HS-5 (cell line): ENCODE results near the gene TAPT1.

ENCODE experiments used
- DNase-seq: peaks from one replicate; pipeline ENCODE4 v3.0.0-alpha.2; 2012; ENCODE audit warnings: low read depth

The TAPT1 gene, protein sequence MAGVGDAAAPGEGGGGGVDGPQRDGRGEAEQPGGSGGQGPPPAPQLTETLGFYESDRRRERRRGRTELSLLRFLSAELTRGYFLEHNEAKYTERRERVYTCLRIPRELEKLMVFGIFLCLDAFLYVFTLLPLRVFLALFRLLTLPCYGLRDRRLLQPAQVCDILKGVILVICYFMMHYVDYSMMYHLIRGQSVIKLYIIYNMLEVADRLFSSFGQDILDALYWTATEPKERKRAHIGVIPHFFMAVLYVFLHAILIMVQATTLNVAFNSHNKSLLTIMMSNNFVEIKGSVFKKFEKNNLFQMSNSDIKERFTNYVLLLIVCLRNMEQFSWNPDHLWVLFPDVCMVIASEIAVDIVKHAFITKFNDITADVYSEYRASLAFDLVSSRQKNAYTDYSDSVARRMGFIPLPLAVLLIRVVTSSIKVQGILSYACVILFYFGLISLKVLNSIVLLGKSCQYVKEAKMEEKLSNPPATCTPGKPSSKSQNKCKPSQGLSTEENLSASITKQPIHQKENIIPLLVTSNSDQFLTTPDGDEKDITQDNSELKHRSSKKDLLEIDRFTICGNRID

DNA sequence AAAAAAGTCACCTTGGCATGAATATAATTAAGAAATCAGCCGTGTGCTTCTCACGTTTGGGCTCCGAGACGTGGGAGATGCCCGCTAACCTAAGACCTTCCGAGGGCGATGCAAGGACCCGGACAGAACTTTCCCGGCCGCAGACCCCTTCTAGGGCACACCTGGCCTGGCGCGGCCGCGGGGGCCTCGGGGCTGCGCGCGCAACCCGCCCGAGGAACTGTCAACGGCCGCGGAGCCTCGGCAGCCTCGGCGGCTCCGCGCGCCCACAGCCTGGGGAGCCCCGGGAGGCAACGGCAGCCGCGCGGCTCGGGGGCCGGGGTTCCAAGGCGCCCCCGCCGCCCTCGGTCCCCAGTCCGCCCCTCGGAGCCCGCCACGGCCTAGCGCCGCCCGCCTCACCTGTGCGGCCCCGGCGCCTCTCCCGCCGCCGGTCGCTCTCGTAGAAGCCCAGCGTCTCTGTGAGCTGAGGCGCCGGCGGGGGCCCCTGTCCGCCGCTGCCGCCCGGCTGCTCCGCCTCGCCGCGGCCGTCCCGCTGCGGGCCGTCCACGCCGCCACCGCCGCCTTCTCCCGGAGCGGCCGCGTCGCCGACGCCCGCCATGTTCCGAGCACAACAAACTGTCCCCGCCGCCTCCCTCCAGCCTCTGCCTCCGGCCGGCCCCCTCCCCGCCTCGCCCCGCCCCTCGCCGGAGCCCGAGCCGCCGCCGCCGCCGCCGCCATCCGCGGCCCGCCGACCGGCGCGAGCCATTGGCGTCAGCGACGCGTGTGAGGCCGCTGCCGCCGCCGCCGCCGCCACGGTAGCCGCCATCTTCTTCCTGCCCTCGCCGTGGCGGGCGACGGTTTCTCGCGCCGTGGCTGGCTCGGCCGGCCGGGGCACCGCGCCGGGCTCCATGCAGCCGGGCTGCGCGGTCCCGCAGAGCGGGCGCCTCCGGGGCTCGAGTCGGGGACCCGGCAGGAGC, at the start of gene TAPT1:
Gene TAPT1, minus strand, starts transcription at position 609 of the 953 bp plus-strand sequence. Its CDS starts 14 bp downstream, at position 595.
- no peak for DNase-seq

DNA sequence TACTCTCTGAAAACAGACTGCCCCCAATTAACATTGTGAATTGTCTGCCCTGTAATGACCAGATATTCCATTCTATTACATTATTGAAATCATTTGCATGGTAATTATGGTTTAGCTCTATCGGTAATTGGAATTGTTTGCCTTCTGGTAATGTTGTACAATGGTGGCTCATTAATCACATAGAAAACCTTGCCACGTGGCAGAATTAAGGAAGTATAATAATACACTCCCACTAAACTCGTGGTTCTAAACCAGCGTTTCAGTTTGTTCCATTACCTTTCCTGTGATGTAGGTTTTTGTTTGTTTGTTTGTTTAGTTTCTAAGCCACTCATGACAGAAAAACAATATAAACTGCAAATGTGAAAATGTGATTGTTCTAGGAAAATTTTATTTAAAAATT, 45.1 kb upstream of the TAPT1 start:
- DNase-seq, result no peak

DNA sequence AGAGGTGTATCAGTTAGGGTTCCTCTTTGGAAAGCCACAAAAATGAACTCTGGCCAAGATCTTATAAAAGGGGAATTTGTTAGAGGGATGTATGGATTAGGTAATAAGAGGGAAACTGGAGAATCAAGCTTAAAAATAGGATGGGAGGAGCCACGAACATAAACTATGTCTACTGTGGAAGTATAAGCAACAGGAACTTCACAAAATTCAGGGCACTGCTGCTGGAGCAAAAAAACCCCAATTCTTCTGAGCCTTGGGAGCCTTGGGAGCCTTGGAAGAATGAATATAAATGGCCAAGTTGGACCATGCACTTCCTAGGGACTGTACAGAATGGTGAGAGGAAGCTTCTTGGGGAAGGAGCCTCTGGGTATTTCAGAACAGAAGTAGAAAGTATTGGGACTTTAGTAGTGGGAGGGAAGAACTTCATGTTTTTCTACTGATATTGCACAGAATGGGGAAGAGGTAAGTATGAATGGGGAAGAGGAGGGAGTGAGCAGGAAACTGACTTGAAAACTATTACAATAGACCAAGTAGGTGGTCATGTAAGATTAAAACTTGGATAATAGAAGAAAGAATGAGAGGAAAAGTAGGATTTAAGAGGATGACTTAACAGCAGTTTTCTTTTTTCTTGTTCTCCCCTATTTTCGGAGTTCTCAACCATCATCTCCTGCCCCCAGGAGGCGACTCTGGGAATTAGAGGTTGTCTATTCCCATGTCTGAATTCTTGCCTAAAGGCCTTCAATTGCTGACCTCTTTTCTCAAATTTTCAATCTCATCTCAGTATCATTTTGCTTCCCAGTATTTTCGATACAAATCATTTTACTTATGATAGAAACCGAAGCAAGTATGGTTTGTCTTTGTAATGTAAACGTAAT, 44.4 kb upstream of the TAPT1 start:
- no peak for DNase-seq

DNA sequence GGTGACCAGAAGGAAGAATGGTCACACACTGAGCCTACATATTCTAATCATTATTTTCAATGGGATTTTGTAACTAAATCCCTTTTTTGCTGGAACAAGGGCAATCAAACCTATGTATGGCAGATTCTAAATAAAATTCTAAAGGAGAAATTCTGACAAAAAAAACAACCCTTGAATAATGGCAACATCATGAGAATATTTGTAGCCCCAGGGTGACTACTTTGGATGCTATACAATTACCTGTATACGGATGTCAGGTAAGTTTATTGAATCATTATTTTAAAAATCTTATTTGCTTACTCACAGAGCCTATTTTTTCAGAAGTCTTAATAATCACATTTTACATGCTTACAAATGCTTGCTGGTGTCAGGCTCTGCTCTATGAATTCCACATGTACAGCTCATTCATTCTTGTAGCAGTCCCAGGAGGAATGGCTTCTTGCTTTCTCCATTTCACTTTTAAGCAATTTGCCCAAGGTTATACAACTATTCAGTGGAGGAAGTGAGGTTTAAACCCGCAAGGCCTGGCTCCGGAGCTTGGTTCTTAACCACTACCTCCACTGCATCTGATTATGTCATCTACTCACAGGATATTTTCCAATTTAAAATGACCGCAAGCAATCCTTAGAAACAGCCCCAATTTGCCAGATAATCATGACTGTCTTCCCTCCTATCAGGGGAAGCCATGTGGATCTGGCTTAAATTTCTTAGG, 43.6 kb upstream of the TAPT1 start:
- peak; percentile 96 for DNase-seq

DNA sequence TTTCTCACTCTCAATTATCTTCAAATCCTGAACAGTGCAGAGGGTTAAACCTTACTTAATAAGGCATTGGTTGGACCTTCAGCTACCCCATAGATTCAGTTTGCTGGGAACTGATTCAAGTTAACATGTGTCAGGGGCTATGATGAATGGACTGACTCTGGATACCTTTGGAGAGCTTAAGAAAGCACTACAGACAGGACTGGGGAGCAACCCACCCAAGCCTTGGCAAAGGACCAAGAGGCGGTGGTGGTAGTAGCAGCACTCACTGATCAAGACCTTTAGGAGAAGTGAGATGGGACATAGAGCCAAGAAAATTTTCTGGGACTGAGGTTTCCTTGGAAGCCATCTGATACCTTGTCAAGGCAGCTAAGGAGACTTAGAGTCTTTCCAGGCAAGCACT, 43.0 kb upstream of the TAPT1 start:
- DNase-seq, result no peak

DNA sequence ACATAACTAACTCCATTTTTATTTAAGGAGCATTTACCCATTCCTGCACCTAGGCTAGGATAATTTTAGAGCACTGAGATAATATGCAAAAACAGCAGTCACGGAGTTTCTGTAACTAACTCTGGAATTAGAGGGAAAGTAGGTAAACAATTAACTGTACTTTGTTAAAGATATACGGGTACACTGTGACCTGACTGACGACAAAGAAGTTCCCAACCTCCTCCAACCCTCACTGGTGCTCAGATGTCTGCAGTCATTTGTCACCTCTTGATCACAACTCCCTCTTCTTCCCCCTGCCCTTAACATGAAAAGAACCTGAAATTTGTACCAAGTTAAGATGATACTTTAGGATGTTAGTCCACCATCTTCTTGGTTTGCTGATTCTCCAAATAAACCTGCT, 42.0 kb upstream of the TAPT1 start:
- no peak for DNase-seq

DNA sequence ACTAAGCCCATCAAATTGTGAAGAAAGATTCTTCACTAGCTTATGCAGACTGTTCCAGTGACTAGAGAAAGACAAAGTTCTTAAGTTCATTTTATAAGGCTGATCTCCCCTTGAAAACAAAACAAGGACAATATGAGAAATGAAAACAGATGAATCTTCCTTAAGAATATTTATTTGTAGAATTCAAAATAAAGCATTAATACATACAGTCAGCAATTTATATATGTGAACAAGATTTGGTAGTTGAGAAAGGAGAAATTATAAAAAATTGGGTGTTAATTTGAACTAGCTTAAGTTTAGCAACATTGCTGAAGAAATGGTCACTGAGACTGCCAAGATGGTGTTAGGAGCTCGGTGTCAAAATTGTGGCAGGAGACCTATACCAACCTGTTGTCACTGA, 41.4 kb upstream of the TAPT1 start:
- no peak for DNase-seq

DNA sequence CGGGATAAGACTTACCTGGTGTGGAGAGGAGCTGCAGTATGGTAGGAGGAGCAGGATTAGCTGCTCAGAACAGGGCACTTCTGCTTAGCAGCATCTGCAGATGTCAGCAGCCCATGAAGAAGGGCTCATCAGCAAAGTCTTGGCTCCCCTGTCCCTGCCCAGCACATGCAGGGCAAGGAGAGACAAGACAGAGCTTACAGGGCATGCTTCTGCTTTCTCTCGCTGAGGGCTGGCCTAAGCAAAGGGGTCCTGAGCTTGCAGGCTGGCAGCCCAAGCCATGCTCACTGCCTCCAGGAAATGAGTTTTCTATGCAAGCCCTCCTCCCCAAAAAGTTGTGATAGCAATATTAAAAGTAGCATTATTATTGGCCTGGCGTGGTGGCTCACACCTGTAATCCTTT, 39.5 kb upstream of the TAPT1 start:
- no peak for DNase-seq

DNA sequence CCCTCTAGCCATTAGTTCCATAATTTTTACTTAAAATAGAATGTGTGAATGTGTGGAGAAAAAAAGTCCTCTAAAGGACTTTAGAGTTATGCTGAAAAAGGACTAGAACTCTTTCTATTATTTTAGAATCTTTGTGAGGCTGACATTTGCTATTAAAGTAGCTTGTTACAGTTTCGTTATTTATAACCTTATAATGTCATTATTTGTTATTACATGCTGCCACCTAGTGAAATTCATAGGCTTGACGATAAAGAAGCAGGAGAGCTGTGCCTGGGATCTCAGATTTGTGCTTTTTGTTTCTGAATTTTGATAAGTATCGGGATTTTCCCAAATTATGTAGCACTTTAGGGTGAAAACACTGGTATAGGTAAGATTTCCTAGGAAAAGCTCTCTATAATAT, 38.5 kb upstream of the TAPT1 start:
- DNase-seq, result no peak

DNA sequence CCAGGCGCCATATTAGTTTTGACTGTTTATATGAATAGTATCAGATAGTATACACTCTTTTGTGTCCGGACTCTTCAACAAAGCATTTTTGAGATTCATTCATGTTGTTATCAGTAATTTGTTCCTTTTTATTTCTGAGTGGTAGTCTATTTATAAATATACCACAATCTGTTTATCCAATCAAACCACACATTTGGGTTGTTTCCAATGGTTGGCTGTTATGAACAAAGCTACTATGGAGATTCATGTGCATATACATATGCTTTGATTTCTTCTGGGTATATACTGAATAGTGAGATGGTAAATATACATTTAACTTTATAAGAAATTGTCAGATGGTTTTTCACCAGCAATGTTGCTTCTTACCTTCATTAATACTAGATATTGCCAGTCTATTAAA, 36.8 kb upstream of the TAPT1 start:
- no peak for DNase-seq

DNA sequence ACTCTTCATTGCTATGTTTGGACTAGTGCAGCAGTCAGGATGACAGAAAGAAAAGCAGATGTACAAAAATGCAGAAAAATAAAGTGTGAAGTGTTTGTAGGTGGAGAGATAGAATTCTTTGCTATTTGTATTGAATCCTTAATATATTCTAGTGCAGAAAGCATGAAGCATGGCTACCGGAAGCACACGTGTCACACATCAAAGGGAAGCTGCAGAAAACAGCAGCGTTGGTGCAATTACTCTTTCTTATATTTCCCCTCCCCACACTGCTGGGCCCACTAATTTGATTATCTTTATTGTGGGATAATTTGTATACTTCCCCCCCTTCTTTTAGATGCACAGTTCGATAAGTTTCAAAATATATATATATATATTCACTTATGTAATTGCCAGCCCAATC, 35.9 kb upstream of the TAPT1 start:
- no peak for DNase-seq

DNA sequence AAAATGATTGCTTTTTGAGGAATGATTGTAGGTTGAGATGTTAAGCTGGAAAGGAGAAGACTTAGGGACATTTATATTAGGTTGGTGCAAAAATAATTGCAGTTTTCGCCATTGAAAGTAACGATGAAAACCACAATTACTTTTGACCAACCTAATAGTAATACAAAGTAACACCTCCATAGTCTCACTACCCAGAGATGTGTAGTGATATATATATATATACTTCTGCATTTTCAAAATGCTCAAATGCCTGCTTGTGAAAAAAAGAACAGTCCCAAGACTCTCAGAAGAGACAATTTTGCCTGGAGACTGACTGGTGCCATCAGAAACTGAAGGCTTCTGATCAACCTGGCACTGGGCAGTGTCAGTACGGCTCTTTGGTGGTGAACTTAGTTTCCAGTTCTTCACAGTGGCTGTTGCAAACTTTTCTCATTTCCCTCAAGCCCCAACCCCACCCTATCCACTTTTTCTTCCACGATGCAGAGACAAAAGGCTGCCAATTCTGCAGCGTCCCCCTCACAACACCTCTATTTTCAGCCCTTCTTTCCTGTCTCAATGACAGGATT, 35.1 kb upstream of the TAPT1 start:
- DNase-seq, result no peak

DNA sequence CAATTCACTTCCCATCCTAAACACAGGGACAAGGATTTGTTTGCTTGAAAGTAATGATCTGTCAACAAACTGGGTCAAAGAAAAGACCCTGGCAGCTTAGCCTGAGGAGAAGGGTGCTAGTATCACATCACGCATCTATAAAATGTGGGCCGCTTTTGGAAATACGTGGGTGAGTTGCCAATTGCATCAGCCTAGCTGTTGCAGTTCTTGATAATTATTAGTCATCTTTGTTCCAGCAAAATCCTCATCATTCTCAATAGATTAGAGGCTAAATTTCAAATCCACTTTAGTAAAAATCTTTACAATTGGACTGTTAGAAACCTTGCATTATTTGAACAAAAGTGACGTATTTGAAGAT, 33.6 kb upstream of the TAPT1 start:
- DNase-seq, result no peak

DNA sequence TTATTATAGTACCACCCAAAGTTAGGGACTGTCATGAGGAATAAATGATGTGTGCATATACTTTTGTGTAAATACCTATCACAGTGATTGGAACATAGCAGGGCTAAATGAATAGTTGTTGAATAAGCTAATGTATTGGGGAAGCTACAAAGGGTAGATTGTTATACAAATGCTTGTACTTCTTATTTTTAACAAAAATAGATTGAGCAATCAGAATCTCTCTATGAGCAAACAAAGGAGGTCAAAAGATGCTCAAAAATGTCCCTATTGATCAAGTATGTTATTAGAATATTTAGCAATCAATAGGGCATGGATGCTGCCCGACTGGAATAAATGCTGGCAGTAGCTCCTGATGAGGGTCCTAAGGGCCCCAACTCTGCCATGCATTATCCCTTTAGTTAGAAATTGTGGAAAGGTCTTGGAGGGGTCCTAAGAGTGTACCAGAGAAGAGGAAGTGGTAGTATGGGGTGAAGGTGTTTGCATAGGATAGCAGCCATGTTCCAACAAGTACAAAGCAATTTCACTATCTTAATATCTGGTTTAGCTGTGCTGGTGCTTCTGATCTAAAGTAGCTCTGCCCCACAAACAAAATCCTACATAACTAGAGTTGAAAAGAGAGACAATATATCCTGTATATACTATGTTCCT, 33.1 kb upstream of the TAPT1 start:
- DNase-seq, result no peak

DNA sequence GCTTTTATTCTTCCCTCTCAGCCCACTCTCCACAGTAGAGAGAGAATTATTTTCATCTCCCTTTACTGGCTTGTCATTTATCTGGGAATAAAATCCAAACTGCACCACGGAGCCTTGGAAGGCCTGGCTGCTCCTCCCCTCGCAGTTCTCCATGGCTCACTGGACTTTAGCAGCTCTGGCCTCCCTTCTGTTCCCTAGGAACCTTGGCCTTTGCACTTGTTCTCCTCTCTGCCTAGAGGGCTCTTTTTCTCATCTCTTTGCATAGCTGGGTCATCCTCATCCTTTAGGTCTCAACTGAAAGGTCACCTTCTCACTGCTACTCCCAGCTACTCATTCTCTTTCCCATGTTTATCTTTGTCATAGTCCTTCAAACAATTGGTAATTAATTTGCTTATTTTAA, 31.3 kb upstream of the TAPT1 start:
- DNase-seq, result no peak

DNA sequence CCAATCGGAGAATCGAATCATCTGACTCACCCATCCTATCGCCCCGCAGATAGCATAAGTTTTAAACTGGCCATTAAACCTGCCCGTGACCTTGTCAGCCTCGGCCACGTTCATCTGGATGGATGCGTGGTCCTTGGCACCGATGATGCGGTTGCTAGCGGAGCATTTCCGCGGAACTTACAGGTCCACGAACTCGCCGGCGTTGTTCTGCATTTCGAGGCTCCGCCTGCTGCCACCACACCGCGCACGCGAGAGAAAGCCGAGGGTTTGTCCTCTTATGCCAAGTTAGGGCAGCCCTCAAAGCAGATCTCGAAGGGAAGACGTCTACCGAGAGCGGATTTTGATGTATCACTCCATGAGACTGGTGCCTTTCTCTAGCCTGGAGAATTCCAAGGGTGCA, 30.1 kb upstream of the TAPT1 start:
- no peak for DNase-seq

DNA sequence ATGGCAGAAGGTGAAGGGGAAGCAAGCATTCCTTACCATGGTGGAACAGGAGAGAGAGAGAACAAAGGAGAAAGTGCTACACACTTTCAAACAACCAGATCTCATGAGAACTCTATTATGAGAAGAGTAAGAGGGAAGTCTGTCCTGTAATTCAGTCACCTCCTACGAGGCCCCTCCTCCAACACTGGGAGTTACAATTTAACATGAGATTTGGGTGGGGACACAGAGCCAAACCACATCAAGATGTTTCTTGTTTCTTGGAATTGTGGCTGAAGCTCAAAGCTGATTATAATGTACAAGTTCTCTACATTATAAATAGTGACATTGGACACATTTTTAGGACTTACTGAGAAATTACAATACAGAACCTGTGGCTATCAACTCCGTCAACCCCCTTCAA, 29.5 kb upstream of the TAPT1 start:
- DNase-seq, result no peak

DNA sequence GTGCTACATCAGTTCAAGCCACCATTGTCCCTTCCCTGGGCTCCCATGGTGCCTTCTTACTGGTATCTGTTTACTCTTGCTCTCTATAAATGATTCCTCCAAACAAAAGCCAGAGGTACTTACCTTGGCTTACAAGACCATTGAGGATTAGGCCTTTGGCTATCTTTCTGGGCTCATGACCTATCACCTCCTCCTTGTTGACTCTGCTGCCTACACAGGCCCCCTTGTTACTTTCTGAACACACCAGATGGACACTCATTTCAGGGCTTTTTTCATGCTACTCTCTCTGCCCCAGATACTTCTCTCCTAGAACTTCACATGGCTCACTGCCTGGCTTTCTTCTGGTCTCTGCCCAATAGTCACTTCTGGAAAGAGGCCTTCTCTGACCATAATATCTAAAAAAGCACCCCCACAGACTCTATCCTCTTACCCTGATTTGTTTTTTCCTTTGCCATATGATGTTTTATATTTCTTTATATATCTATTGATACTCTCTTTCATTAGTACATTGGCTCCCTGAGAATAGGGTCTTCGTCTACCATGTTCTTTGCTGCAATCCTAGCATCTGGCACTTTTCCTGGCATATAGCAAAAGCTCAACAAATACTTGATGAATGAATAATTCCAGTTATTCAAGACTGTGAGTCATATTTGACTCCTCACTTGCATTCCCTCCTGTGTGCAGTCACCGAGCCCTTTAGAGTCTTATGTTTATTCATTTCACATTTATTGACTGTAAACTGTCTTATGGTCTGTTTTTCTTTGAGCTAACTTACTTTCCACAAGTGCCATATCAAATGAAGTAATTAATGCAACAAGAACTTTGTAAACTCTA, 27.1 kb upstream of the TAPT1 start:
- DNase-seq, result peak; percentile 72

DNA sequence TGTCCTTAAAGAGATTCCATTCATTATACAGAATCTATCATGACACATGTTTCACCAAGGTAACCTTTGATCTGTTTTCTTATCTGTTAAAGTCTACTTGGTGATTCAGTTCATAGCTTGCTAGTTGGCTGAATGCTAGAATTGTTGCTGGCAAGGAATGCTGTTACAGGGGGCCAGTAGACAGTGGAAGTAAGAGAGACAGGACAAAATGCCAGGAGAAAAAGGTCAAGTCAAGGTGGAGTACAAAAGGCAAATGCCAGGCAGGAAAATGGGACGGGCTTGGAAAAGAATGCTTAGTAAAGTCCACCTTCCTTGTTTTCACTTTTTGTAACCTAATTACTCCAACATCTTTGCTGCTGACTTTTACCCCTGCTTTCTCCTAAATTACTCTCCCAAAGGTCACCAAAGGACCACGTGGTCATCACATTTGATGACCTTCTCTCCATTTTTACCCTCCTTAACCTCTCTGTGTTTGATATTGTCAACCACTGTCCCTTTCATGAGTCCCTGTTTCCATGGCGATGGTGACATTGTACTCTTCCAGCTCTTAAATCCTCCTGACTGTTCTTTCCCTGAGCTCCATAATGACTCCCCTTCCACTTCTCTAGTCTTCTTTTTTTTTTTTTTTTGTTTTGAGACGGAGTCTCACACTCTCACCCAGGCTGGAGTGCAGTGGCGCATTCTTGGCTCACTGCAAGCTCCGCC, 24.5 kb upstream of the TAPT1 start:
- no peak for DNase-seq
